ENCODE data around the gene ZCCHC17. TPM values are rescaled to one million over a fixed set of nuclear protein-coding genes. Genes with fewer than 3 reads are reported as not detected.

The ZCCHC17 gene
- total RNA-seq, 1 experiment from 2014 or later = 48.8 TPM

GRCh38 chr1:31295874-31296485 lies 852 bp upstream of the ZCCHC17 start:
- ChIA-PET CTCF (no interaction called here), POLR2A (ENCODE audit: low non-redundant PET) (interaction anchor here (0.5 kb wide), 1 partner anchor 171 kb away, joined by 3 read pairs; no protein-coding TSS in a partner anchor)
- Histone ChIP-seq H3K27ac (ENCODE audit: low read depth, low read length, poor library complexity, severe bottlenecking) (peak overlapping the region; percentile 90), H3K9me3 (ENCODE audit: low read depth, low read length, poor library complexity, severe bottlenecking) (no peaks in the 10 kb centered on the region), H3K4me1 (ENCODE audit: insufficient read depth, low read length, poor library complexity, severe bottlenecking) (peaks cover 14% of the 10 kb centered on the region), H3K27me3 (replicated peaks; ENCODE audit: insufficient read depth, low read depth, low read length, poor library complexity) (no peaks in the 10 kb centered on the region), H3K4me3 (ENCODE audit: low read depth, low read length, poor library complexity, severe bottlenecking) (peak overlapping the region; percentile 80), H3K36me3 (ENCODE audit: insufficient read depth, low read length, poor library complexity, severe bottlenecking) (peaks cover 32% of the 10 kb centered on the region)
- BruUV-seq (replicated peaks) = no TSS peak
- DNase-seq (ENCODE audit: low spot score) = peak; percentile 10
- TF ChIP-seq EZH2 (IDR thresholded peaks at IDR 0.05; ENCODE audit: borderline replicate concordance, low read depth, low read length, poor library complexity, severe bottlenecking) = no peak
- TF ChIP-seq, protein P1, sequence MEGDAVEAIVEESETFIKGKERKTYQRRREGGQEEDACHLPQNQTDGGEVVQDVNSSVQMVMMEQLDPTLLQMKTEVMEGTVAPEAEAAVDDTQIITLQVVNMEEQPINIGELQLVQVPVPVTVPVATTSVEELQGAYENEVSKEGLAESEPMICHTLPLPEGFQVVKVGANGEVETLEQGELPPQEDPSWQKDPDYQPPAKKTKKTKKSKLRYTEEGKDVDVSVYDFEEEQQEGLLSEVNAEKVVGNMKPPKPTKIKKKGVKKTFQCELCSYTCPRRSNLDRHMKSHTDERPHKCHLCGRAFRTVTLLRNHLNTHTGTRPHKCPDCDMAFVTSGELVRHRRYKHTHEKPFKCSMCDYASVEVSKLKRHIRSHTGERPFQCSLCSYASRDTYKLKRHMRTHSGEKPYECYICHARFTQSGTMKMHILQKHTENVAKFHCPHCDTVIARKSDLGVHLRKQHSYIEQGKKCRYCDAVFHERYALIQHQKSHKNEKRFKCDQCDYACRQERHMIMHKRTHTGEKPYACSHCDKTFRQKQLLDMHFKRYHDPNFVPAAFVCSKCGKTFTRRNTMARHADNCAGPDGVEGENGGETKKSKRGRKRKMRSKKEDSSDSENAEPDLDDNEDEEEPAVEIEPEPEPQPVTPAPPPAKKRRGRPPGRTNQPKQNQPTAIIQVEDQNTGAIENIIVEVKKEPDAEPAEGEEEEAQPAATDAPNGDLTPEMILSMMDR (conservative IDR thresholded peaks at IDR 0.05; ENCODE audit: low read depth, low read length) = no peak
- intact Hi-C loops (cut with micrococcal nuclease; ENCODE audit: unreplicated experiment) = no loop called here

DNA sequence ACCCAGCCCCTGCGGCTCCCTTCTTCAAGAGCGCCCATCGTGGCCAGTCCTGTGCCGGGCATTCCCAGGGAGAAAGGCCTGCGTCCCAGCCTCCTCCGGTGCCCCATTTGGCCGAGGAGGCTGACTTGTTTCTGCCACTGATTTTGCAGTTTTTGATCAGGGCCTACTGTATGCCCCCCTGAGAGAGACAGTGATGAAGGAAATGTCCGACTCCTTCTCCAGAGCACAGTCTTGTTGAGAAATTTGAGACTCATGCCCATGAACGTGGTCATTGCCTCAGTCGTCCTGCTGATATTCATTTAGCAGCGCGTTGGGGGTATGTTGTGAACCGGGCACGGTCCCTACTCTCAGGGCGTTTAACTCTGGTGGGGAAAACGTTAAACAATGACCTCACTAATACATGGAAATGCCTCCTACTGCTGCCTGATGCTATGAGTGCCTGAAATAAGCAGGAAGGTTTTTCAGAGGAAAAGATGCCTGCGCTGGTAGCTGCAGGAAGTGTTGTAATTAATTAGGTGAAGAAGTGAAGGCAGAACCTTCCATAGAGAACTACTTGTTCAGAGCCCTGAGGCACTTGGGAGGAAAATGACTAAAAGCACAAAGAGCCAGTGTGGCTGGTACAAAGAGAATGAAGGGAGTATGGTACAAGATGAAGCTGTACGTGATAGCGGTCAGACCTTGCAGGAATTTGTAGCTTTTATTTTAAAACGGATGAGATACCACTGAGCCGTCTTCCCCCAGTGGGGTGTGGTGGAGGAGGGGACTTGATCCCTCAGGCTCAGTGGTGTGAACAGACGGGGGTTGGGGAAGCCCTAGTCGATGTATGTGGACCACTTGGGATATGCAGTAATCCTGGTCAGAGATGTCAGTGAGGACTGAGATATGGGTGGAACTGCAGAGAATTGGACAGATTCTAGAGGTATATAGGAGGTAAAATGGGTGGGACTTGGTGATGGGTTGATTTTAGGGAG lies 730 bp downstream of the ZCCHC17 start:
- TSS peak; percentile 61 for BruUV-seq (replicated peaks)
- intact Hi-C loops (cut with micrococcal nuclease; ENCODE audit: unreplicated experiment) = no loop called here

GRCh38 chr1:31299365-31299764 lies 2.5 kb downstream of the ZCCHC17 start:
- POLR2A ChIA-PET (ENCODE audit: low non-redundant PET) = no interaction called here
- no peaks in the 10 kb centered on the region for H3K27me3 ChIP-seq (replicated peaks; ENCODE audit: insufficient read depth, low read depth, low read length, poor library complexity)
- DNase-seq (ENCODE audit: low spot score) = no peak
- H3K4me3 ChIP-seq (ENCODE audit: low read depth, low read length, poor library complexity, severe bottlenecking) = no peak overlapping the region
- no peak overlapping the region for H3K27ac ChIP-seq (ENCODE audit: low read depth, low read length, poor library complexity, severe bottlenecking)
- intact Hi-C loops (cut with micrococcal nuclease; ENCODE audit: unreplicated experiment) = no loop called here
- peaks cover 14% of the 10 kb centered on the region for H3K4me1 ChIP-seq (ENCODE audit: insufficient read depth, low read length, poor library complexity, severe bottlenecking)
- peaks cover 6% of the 10 kb centered on the region for H3K36me3 ChIP-seq (ENCODE audit: insufficient read depth, low read length, poor library complexity, severe bottlenecking)
- no peaks in the 10 kb centered on the region for H3K9me3 ChIP-seq (ENCODE audit: low read depth, low read length, poor library complexity, severe bottlenecking)
- TF ChIP-seq, protein P1 (conservative IDR thresholded peaks at IDR 0.05; ENCODE audit: low read depth, low read length) = no peak
- no peak for TF ChIP-seq EZH2 (IDR thresholded peaks at IDR 0.05; ENCODE audit: borderline replicate concordance, low read depth, low read length, poor library complexity, severe bottlenecking)
- CTCF ChIA-PET = no interaction called here
- no TSS peak for BruUV-seq (replicated peaks)

More for the DNA sequence above, 730 bp downstream of the ZCCHC17 start:
- H3K4me3 ChIP-seq (ENCODE audit: low read depth, low read length, poor library complexity, severe bottlenecking) = peak overlapping the region; percentile 80
- CTCF ChIA-PET = interaction anchor here (0.6 kb wide), 1 partner anchor 156 kb away, joined by 3 read pairs; no protein-coding TSS in a partner anchor
- POLR2A ChIA-PET (ENCODE audit: low non-redundant PET) = interaction anchor here (0.6 to 0.9 kb wide), 3 partner anchors 9 to 662 kb away, joined by 3 to 4 read pairs (median 4); no protein-coding TSS in a partner anchor
- no peaks in the 10 kb centered on the region for H3K9me3 ChIP-seq (ENCODE audit: low read depth, low read length, poor library complexity, severe bottlenecking)
- TF ChIP-seq EZH2 (IDR thresholded peaks at IDR 0.05; ENCODE audit: borderline replicate concordance, low read depth, low read length, poor library complexity, severe bottlenecking) = no peak
- TF ChIP-seq, protein P1 (conservative IDR thresholded peaks at IDR 0.05; ENCODE audit: low read depth, low read length) = no peak
- peaks cover 18% of the 10 kb centered on the region for H3K36me3 ChIP-seq (ENCODE audit: insufficient read depth, low read length, poor library complexity, severe bottlenecking)
- peaks cover 14% of the 10 kb centered on the region for H3K4me1 ChIP-seq (ENCODE audit: insufficient read depth, low read length, poor library complexity, severe bottlenecking)
- H3K27me3 ChIP-seq (replicated peaks; ENCODE audit: insufficient read depth, low read depth, low read length, poor library complexity) = no peaks in the 10 kb centered on the region
- DNase-seq (ENCODE audit: low spot score) = peak; percentile 12
- peak overlapping the region; percentile 90 for H3K27ac ChIP-seq (ENCODE audit: low read depth, low read length, poor library complexity, severe bottlenecking)
